ENCODE measurements around the gene FANCE.

The FANCE gene, protein sequence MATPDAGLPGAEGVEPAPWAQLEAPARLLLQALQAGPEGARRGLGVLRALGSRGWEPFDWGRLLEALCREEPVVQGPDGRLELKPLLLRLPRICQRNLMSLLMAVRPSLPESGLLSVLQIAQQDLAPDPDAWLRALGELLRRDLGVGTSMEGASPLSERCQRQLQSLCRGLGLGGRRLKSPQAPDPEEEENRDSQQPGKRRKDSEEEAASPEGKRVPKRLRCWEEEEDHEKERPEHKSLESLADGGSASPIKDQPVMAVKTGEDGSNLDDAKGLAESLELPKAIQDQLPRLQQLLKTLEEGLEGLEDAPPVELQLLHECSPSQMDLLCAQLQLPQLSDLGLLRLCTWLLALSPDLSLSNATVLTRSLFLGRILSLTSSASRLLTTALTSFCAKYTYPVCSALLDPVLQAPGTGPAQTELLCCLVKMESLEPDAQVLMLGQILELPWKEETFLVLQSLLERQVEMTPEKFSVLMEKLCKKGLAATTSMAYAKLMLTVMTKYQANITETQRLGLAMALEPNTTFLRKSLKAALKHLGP

DNA sequence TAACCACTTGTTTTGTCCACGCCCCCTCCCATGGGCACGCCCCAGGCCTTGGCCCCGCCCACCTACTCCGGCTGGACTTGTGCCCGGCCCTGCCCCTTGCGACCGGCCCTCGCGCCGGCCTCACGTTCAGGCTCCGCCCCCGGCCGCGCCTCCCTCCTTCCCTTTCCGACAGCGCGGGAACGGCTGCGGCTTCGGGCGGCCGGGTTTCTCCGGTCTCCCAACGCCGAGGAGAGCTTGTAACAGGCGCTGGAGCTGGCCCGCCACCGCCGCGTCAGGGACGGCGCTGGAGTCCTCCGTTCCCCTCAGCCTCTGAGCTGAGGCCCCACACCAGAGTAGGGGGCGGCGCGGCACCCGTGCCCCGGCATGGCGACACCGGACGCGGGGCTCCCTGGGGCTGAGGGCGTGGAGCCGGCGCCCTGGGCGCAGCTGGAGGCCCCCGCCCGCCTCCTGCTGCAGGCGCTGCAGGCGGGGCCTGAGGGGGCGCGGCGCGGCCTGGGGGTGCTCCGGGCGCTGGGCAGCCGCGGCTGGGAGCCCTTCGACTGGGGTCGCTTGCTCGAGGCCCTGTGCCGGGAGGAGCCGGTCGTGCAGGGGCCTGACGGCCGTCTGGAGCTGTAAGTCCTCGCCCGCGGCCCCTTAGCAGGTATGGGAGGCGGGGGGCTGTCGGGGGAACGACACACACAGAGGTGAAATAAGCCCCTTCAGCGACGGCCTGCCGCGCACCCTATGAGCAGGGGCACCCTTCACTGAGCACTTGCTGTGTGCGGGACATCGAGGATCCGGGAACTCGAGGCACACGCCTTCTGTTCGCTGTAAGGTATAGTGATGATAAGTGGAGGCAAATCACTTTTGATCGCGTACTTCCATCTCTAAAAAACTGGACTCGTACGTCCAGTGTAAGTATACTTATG lies at the start of gene FANCE:
TSS of gene FANCE (plus strand) at position 156 of the 908 bp plus-strand sequence. CDS start at position 364, 208 bp downstream.
- peak; percentile 87 for DNase-seq

GRCh38 chr6:35402856-35403191 lies 49.3 kb upstream of the FANCE start:
- DNase-seq = no peak

GRCh38 chr6:35403544-35404442 lies 48.3 kb upstream of the FANCE start:
- no peak for DNase-seq

DNA sequence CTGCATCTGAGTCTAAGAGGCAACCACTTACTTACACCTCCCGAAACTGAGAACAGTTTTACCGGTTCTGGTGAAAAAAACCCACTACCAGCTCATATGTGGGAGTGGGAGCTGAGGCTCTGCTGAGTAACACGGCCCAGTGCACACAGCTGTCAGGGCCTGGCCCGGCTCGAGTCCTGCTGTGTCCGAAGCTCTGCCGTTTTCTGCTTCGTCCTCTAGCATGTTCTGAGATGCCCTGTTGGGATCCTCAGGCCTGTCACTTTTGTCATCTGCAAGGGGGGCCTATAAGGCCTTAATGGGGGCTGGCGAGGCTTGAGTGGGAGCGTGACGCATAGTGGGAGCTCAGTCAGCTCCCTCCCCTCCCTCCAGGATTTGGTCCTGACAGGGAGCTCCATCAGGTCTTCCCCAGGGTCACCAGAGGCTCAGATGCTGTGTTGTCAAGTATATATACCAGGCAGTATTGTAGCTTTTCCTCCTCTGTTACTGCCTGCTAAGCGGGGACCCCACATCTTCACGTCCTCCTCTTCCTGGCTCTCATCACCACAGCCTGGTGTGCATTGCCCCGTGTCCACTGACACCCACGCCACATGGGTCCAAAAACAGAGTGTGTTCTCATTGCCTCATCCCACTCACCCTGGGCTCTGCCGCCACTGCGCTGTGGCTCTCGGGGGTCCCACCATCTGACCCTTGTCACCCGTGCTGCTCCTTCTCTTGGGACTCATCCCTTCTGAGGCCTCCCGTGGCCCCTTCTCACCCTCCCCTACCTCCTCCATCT lies 45.2 kb upstream of the FANCE start:
- DNase-seq = no peak

DNA sequence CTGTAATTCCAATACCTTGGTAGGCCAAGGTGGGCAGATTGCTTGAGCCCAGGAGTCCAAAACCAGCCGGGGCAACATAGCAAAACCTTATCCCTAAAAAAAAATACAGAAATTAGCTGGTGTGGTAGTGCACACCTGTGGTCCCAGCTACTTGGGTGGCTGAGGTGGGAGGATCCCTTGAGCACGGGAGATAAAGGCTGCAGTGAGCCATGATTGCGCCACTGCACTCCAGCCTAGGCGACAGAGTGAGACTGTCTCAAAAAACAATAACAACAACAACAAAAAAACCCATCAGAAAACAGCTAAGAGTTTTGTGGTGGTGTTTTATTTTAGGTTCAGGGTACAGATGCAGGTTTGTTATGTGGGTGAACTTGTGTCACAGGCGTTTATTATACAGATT lies 42.9 kb upstream of the FANCE start:
- DNase-seq = no peak

- no peak for DNase-seq
Measured at GRCh38 chr6:35410131-35410530, 42.0 kb upstream of the FANCE start.

DNA sequence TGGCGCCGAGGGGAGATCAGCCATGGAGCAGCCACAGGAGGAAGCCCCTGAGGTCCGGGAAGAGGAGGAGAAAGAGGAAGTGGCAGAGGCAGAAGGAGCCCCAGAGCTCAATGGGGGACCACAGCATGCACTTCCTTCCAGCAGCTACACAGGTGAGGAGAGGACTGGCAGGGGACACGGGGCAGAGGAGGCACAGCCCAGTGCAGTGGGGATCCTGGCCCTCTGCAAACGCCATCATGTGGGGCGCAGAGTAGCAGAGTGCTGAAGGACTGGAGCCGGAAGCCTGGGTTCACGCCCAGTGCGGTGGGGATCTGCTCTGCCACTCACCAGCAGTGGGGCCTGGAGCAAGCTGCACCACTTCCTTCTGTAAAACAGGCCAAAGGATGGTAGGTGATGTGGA lies 41.1 kb upstream of the FANCE start:
- DNase-seq = peak; percentile 4

DNA sequence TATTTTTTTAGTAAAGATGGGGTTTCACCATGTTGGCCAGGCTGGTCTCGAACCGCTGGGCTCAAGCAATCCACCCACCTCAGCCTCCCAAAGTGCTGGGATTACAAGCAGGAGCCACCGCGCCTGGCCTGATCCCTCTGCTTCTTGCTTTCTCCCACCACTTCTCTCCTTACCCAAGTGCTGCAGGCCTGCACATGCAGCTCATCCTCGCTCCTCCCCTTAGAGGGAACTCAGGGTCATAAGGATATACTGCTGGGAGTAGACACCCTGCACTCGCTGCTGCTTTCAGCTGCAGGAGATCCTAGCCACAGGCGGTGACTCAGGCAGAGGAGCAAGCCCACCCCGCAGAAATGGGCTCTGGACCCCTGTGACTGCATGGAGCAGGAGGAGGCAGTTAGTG lies 40.0 kb upstream of the FANCE start:
- DNase-seq = no peak

- no peak for DNase-seq
Measured at GRCh38 chr6:35413911-35414310, 38.2 kb upstream of the FANCE start.

DNA sequence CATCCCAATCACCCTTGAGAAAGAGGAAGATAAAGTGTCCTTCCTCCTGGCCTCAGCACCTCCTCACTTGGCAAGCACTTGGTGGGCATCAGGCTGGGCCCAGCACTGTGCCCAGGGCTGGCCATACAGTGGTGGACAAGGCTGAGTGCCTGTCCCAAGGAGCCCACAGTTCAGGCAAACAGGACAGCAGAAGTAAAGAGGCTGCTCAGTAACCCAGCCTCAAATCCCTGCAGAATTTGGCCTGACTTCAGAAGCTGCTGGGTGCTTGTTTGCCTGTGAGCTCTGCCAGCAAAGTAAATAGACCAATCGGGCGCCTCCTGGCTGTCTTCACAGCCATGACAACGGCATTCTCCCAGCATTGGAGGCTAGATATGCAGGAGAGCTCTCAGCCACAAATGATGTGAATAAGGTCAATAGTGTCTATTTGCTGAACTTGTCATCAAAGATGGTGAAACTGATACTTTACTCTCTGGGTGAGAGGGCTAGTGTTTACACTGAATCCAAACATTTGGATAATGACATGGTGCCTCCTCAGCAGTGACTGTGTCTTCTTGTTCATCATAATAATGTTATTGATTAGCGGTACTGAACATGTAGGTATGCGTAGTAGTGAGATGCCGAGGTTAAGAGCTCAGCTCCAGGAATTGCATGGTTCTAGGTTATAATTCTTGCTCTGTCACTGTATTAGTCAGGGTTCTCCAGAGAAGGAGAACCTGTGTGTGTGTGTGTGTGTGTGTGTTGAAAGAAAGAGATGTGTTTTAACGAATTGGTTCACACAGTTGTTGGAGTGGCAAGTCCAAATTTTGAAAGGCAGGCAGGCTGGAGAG lies 36.9 kb upstream of the FANCE start:
- peak; percentile 13 for DNase-seq

GRCh38 chr6:35417979-35418661 lies 34.0 kb upstream of the FANCE start:
- DNase-seq = no peak

- no peak for DNase-seq
Measured at GRCh38 chr6:35419417-35419816, 32.7 kb upstream of the FANCE start.

- no peak for DNase-seq
Measured at GRCh38 chr6:35419961-35420360, 32.2 kb upstream of the FANCE start.

DNA sequence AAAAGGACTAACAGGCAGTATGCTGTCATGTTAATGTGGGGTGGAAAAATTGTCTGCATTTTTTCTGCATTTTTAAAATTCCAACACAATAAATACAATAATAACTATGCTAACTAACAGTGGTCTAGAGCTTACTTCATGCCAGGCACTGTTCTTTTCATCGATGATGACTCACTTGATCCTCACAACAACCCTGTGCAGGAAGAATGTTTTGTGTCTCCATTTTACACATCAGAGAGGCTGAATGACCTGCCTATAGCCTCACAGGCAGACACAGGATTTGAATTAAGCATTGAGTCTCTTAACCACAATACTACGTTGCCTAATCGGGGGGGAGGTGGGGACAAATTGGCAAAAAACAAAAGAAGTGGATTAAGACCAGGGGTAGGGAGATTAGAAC lies 26.9 kb upstream of the FANCE start:
- no peak for DNase-seq

DNA sequence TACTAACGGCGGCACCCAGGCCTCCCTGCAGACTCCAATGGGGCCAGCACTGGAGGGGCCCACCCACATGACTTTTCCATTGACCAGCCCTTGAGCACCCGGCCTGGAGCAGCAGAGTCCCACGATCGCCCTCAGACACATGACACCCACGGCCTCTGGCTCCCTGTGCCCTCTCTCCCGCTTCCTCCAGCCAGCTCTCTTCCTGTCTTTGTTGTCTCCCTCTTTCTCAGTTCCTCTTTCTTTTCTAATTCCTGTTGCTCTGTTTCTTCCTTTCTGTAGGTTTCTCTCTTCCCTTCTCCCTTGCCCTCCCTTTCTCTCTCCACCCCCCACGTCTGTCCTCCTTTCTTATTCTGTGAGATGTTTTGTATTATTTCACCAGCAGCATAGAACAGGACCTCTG lies 26.1 kb upstream of the FANCE start:
- DNase-seq = no peak

DNA sequence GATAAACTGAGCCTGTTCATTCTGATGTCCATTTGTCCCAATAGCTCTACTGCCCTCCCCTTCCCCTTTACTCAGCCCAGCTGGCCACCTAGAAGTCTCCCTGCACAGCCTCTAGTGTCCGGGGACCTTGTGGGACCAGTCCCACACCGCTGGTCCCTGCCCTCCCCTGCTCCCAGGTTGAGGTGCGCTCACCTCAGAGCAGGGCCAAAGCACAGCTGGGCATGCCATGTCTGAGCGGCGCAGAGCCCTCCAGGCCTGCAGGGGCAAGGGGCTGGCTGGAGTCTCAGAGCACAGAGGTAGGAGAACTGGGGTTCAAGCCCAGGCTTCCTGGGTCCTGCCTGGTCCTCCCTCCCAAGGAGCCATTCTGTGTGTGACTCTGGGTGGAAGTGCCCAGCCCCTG lies 24.7 kb upstream of the FANCE start:
- no peak for DNase-seq

GRCh38 chr6:35427851-35428321 lies 24.3 kb upstream of the FANCE start:
- no peak for DNase-seq

DNA sequence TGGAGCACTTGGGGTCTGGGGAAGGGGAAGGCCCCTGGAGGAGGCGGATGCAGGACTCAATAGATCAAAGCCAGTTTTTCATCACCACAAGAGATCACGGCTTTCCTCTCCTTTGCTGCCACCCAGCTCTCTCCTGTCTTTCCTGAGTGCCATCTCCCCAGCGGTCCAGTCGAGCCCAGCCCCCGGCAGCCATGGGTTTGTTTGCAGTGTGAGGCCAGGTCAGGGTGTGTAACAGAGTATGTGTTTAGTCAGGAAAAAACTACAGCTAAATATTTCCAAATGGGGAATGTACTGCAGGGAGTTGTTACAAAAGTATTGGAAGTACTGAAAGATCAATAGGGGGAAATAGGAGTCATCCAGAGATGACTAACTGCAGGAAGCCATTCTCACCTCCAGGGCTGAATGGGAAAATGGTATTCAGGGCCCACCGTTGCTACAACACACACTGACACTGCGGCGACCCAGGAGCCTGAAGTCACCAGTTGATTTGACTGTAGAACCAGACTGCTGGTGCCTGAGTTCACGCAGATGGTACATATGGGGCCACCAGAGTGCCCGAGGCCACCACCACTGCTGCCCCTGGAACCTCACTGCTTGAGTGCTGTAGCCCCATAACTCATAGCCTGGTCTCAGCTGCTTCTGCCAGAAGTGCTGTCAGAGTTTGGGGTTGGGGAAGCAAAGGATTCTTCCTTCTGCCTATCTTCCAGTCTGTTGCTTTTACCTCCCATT lies 23.6 kb upstream of the FANCE start:
- DNase-seq = no peak

GRCh38 chr6:35429463-35429862 lies 22.7 kb upstream of the FANCE start:
- DNase-seq = no peak

DNA sequence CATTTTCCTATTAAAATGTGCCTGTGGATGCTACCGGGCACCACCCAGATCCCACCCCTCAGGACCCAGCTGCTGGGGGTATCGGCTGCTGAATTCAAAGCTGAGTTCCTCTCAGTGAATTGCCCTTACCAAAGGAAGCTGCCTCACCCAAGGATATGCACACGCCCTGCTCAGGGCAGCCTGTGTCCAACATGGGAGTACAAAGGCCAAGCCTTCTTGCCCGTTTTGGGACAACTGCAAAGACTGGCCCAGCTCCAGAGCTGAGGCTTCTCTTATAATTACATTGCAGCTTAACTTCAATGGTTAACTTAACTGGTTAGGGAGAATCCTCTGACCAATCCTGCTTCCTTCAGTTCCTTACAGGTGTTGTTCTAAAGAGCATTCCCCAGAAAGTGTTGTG lies 19.8 kb upstream of the FANCE start:
- DNase-seq = no peak

Data from stimulated activated CD4-positive, alpha-beta T cell treated with anti-CD3 and anti-CD28 coated beads, Interleukin-4, amount 100 ng/mL, for 1 hour (primary cell).